Measurements from ENCODE around the gene ID4.

ID4 gene

GRCh38 chr6:19811397-19812079 lies 25.6 kb upstream of the ID4 start:
- no peak for DNase-seq (ENCODE audit: low spot score)
- TF ChIP-seq CTCF (IDR thresholded peaks at IDR 0.05; ENCODE audit: borderline replicate concordance, control extremely low read depth, extremely low read depth, insufficient read depth, missing control alignments) = no peak
- in situ Hi-C loops (cut with MboI; ENCODE audit: low sequenced_read_pairs, unreplicated experiment) = no loop called here

- TF ChIP-seq CTCF (IDR thresholded peaks at IDR 0.05; ENCODE audit: borderline replicate concordance, control extremely low read depth, extremely low read depth, insufficient read depth, missing control alignments) = no peak
- in situ Hi-C loops (cut with MboI; ENCODE audit: low sequenced_read_pairs, unreplicated experiment) = no loop called here
- DNase-seq (ENCODE audit: low spot score) = no peak
These were observed 24.6 kb upstream of the ID4 start for GRCh38 chr6:19812512-19813119.

GRCh38 chr6:19818805-19819204 lies 18.4 kb upstream of the ID4 start:
- TF ChIP-seq CTCF (IDR thresholded peaks at IDR 0.05; ENCODE audit: borderline replicate concordance, control extremely low read depth, extremely low read depth, insufficient read depth, missing control alignments) = no peak
- in situ Hi-C loops (cut with MboI; ENCODE audit: low sequenced_read_pairs, unreplicated experiment) = no loop called here
- DNase-seq (ENCODE audit: low spot score) = no peak

- in situ Hi-C loops (cut with MboI; ENCODE audit: low sequenced_read_pairs, unreplicated experiment) = no loop called here
- TF ChIP-seq CTCF (IDR thresholded peaks at IDR 0.05; ENCODE audit: borderline replicate concordance, control extremely low read depth, extremely low read depth, insufficient read depth, missing control alignments) = no peak
- DNase-seq (ENCODE audit: low spot score) = no peak
These were observed 12.9 kb upstream of the ID4 start for GRCh38 chr6:19824058-19824807.

- in situ Hi-C loops (cut with MboI; ENCODE audit: low sequenced_read_pairs, unreplicated experiment) = no loop called here
- no peak for TF ChIP-seq CTCF (IDR thresholded peaks at IDR 0.05; ENCODE audit: borderline replicate concordance, control extremely low read depth, extremely low read depth, insufficient read depth, missing control alignments)
- DNase-seq (ENCODE audit: low spot score) = no peak
These were observed 9.9 kb upstream of the ID4 start for GRCh38 chr6:19827247-19827646.

- in situ Hi-C loops (cut with MboI; ENCODE audit: low sequenced_read_pairs, unreplicated experiment) = no loop called here
- no peak for DNase-seq (ENCODE audit: low spot score)
- TF ChIP-seq CTCF (IDR thresholded peaks at IDR 0.05; ENCODE audit: borderline replicate concordance, control extremely low read depth, extremely low read depth, insufficient read depth, missing control alignments) = no peak
These were observed 9.3 kb upstream of the ID4 start for GRCh38 chr6:19827903-19828302.
